HepG2 (cell line): Measurements from ENCODE around the gene CLCN1. TPM values are rescaled to one million over a fixed set of nuclear protein-coding genes. Genes with fewer than 3 reads are reported as not detected.

Source experiments
- CEBPB ChIP-seq: IDR thresholded peaks from 2 replicates; pipeline ENCODE4 v1.6.1; 2011; ENCODE audit warnings: low read depth, low read length, improper control_type of control experiment, borderline replicate concordance
- HOXA3 ChIP-seq: sonication (generic); formaldehyde crosslinking; IDR thresholded peaks from 2 replicates; pipeline ENCODE4 v1.5.0; 2020; ENCODE audit warnings: missing genetic modification reagents
- KAT2B ChIP-seq: fragments of 150-350 bp; IDR thresholded peaks from 2 replicates; pipeline ENCODE4 v1.6.1; 2014; ENCODE audit warnings: low read depth, low read length, borderline replicate concordance
- SKI ChIP-seq: fragments of 450-650 bp; IDR thresholded peaks from one replicate; pipeline ENCODE4 v1.6.1; 2018; ENCODE audit warnings: mild to moderate bottlenecking; ENCODE audit not compliant: partially characterized antibody
- SMYD3 ChIP-seq: sonication (generic); formaldehyde crosslinking; IDR thresholded peaks from 2 replicates; pipeline ENCODE4 v1.8.1; 2023; ENCODE audit warnings: mild to moderate bottlenecking, missing genetic modification reagents
- SOX5 ChIP-seq: IDR thresholded peaks from 2 replicates; pipeline ENCODE4 v1.6.1; 2016; ENCODE audit warnings: borderline replicate concordance
- ZBTB7B ChIP-seq: sonication (generic); formaldehyde crosslinking; IDR thresholded peaks from 2 replicates; pipeline ENCODE4 v1.4.0; 2020; ENCODE audit warnings: missing genetic modification reagents
- ZNF121 ChIP-seq: sonication (generic); formaldehyde crosslinking; IDR thresholded peaks from 2 replicates; pipeline ENCODE4 v1.5.0; 2020; ENCODE audit warnings: mild to moderate bottlenecking, missing genetic modification reagents
- ZNF552 ChIP-seq: sonication (generic); formaldehyde crosslinking; IDR thresholded peaks from 2 replicates; pipeline ENCODE4 v1.9.0; 2022; ENCODE audit warnings: missing genetic modification reagents, mild to moderate bottlenecking, borderline replicate concordance
- ZNF652 ChIP-seq: IDR thresholded peaks from 2 replicates; pipeline ENCODE4 v1.6.1; 2016; ENCODE audit warnings: low read depth, borderline replicate concordance
- ZNF691 ChIP-seq: sonication (generic); formaldehyde crosslinking; IDR thresholded peaks from 2 replicates; pipeline ENCODE4 v1.4.0; 2020; ENCODE audit warnings: missing genetic modification reagents, low read depth, mild to moderate bottlenecking, borderline replicate concordance
- ZNF850 ChIP-seq: sonication (generic); formaldehyde crosslinking; conservative IDR thresholded peaks from 2 replicates; pipeline ENCODE4 v1.9.0; 2021; ENCODE audit warnings: mild to moderate bottlenecking, missing genetic modification reagents
- ZSCAN20 ChIP-seq: sonication (generic); formaldehyde crosslinking; IDR thresholded peaks from 2 replicates; pipeline ENCODE4 v1.4.0; 2020; ENCODE audit warnings: missing genetic modification reagents, mild to moderate bottlenecking, borderline replicate concordance
- ZSCAN25 ChIP-seq: sonication (generic); formaldehyde crosslinking; IDR thresholded peaks from 2 replicates; pipeline ENCODE4 v1.8.0; 2022; ENCODE audit warnings: mild to moderate bottlenecking, missing genetic modification reagents
- polyA plus RNA-seq, 8 experiments: library from polyadenylated mRNA; depleted of rRNA in 3 of 8; stranded (reverse) in 7 of 8; unstranded in 1 of 8; fragments of >200 nt; fragmentation: Illumina TruSeq in 4 of 8; extraction: Trizol in 4 of 8; gene quantifications; 2 replicates each; pipeline versions ENCODE4 v1.2.1 to v1.2.3, GENCODE V29; 2011 to 2016; ENCODE audit warnings: low read depth in 4 of 8, missing spikeins in 1 of 8, mixed read lengths in 1 of 8; ENCODE audit not compliant: insufficient read depth in 1 of 8
- total RNA-seq, 5 experiments: library from RNA; depleted of rRNA; stranded (reverse); fragments of >200 nt; fragmentation: Illumina TruSeq; extraction: Trizol; gene quantifications; 2 replicates each; pipeline ENCODE4 v1.2.3, GENCODE V29; 2016; ENCODE audit warnings: low read depth in 1 of 5
- TF ChIP-seq, protein P1 (sequence below): sonication (generic); formaldehyde crosslinking; IDR thresholded peaks from 2 replicates; pipeline ENCODE4 v1.5.1; 2020; ENCODE audit warnings: missing genetic modification reagents, mild to moderate bottlenecking, borderline replicate concordance
- TF ChIP-seq, protein P2 (sequence below): sonication (generic); formaldehyde crosslinking; IDR thresholded peaks from 2 replicates; pipeline ENCODE4 v1.5.1; 2020; ENCODE audit warnings: missing genetic modification reagents, mild to moderate bottlenecking, borderline replicate concordance
- TF ChIP-seq, protein P3 (sequence below): IDR thresholded peaks from 2 replicates; pipeline ENCODE4 v1.6.1; 2016; ENCODE audit warnings: missing genetic modification reagents, missing compliant biosample characterization

Gene CLCN1
- total and polyA plus RNA-seq, 2 of the 13 experiments (the other 11 are each of a cell fraction or from before 2014, with no cell fraction given): 0.01 TPM; not detected in 1

GRCh38 chr7:143395187-143396149, 79.6 kb downstream of the CLCN1 start (continued):
- TF ChIP-seq, protein P1, sequence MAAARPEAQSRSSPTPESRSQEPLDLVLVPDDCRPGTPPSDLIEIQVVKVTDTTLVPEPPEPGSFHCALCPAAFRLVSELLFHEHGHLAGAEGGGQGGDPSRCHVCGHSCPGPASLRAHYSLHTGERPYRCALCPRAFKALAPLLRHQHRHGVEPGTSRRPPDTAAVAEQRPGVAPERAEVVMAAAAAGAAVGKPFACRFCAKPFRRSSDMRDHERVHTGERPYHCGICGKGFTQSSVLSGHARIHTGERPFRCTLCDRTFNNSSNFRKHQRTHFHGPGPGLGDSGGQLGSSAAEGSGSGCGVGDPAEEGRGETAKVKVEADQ: peak; percentile 63; the same call in 1 of the 2 replicates
- TF ChIP-seq CEBPB (peak; percentile 37; the same call in 1 of the 2 replicates), SMYD3 (CRISPR knock-in tag) (no peak), ZNF552 (no peak), HOXA3 (CRISPR knock-in tag) (peak; percentile 82), ZNF691 (CRISPR knock-in tag) (0 out of 2 replicates have a peak, but pooled peaks have one; percentile 55), ZSCAN25 (CRISPR knock-in tag) (peak; percentile 81), ZNF850 (CRISPR knock-in tag) (no peak), ZNF121 (CRISPR knock-in tag) (peak; percentile 82), SKI (peak; percentile 93), SOX5 (CRISPR knock-in tag) (peak; percentile 95), ZBTB7B (no peak), ZNF652 (CRISPR knock-in tag) (no peak), KAT2B (no peak), ZSCAN20 (CRISPR knock-in tag) (no peak)
- TF ChIP-seq, protein P2, sequence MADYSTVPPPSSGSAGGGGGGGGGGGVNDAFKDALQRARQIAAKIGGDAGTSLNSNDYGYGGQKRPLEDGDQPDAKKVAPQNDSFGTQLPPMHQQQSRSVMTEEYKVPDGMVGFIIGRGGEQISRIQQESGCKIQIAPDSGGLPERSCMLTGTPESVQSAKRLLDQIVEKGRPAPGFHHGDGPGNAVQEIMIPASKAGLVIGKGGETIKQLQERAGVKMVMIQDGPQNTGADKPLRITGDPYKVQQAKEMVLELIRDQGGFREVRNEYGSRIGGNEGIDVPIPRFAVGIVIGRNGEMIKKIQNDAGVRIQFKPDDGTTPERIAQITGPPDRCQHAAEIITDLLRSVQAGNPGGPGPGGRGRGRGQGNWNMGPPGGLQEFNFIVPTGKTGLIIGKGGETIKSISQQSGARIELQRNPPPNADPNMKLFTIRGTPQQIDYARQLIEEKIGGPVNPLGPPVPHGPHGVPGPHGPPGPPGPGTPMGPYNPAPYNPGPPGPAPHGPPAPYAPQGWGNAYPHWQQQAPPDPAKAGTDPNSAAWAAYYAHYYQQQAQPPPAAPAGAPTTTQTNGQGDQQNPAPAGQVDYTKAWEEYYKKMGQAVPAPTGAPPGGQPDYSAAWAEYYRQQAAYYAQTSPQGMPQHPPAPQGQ: peak; percentile 90; the same call in 1 of the 2 replicates
- TF ChIP-seq, protein P3, sequence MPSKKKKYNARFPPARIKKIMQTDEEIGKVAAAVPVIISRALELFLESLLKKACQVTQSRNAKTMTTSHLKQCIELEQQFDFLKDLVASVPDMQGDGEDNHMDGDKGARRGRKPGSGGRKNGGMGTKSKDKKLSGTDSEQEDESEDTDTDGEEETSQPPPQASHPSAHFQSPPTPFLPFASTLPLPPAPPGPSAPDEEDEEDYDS (CRISPR knock-in tag): no peak; the same call in 1 of the 2 replicates
